GM23338 (cell line): ENCODE data around the gene KLHL17. TPM values are rescaled to one million over a fixed set of nuclear protein-coding genes. Genes with fewer than 3 reads are reported as not detected.
"Not testable (repeated sequence)": the region's sequence is repeated elsewhere in the genome, so short reads cannot be mapped to it uniquely, and the experiment has no call there.

Experiments
- ATAC-seq: fragments of 200-7000 bp; cut with Tn5 transposase; 3 replicates; pipeline ENCODE4 v1.9.1; 2020
- DNase-seq: peaks from one replicate; pipeline ENCODE4 v3.0.0-alpha.2; 2015; ENCODE audit warnings: low spot score
- H2AFZ ChIP-seq: fragments of 200-600 bp; sonication (generic); 2 replicates; pipeline ENCODE4 v1.8.0; 2016; ENCODE audit warnings: antibody characterized with exemption, mild to moderate bottlenecking, moderate library complexity
- H3F3A ChIP-seq: fragments of 200-600 bp; sonication (generic); replicated peaks from 2 replicates; pipeline ENCODE4 v1.8.0; 2017; ENCODE audit warnings: antibody characterized with exemption, mixed run types, low read depth
- H3K27ac ChIP-seq: fragments of 200-600 bp; sonication (generic); 2 replicates; pipeline ENCODE4 v1.6.1; 2016; ENCODE audit warnings: low read depth
- H3K27me3 ChIP-seq: fragments of 200-600 bp; sonication (generic); 2 replicates; pipeline ENCODE4 v1.8.0; 2016; ENCODE audit warnings: mild to moderate bottlenecking, mixed run types, moderate library complexity; ENCODE audit not compliant: insufficient read depth
- H3K36me3 ChIP-seq: fragments of 200-600 bp; sonication (generic); 2 replicates; pipeline ENCODE4 v1.8.0; 2016; ENCODE audit warnings: mild to moderate bottlenecking; ENCODE audit not compliant: insufficient read depth
- H3K4me1 ChIP-seq: fragments of 200-600 bp; sonication (generic); 2 replicates; pipeline ENCODE4 v1.8.0; 2016; ENCODE audit warnings: mild to moderate bottlenecking, moderate library complexity; ENCODE audit not compliant: insufficient read depth
- H3K4me2 ChIP-seq: fragments of 200-600 bp; sonication (generic); 2 replicates; pipeline ENCODE4 v1.7.1; 2017; ENCODE audit warnings: mixed run types
- H3K4me3 ChIP-seq: fragments of 200-600 bp; sonication (generic); 2 replicates; pipeline ENCODE4 v1.6.1; 2016; ENCODE audit warnings: mixed run types
- H3K79me2 ChIP-seq: fragments of 200-600 bp; sonication (generic); replicated peaks from 2 replicates; pipeline ENCODE4 v1.8.0; 2017; ENCODE audit warnings: mild to moderate bottlenecking; ENCODE audit not compliant: insufficient read depth
- H3K9me2 ChIP-seq: fragments of 200-600 bp; sonication (generic); 2 replicates; pipeline ENCODE4 v1.8.0; 2017; ENCODE audit not compliant: insufficient read depth
- H4K20me1 ChIP-seq: fragments of 200-600 bp; sonication (generic); replicated peaks from 2 replicates; pipeline ENCODE4 v1.8.0; 2017; ENCODE audit warnings: mild to moderate bottlenecking; ENCODE audit not compliant: insufficient read depth
- H3K27ac Mint-ChIP-seq: 2 replicates; pipeline ENCODE4 v1.8.0; 2020; ENCODE audit warnings: inconsistent platforms, mild to moderate bottlenecking, moderate library complexity, mixed read lengths
- H3K27me3 Mint-ChIP-seq: 3 replicates; pipeline ENCODE4 v1.8.0; 2022; ENCODE audit warnings: low read depth, mild to moderate bottlenecking, moderate library complexity, mixed read lengths, inconsistent platforms; ENCODE audit not compliant: insufficient read depth, poor library complexity
- H3K36me3 Mint-ChIP-seq: 3 replicates; pipeline ENCODE4 v1.8.0; 2021; ENCODE audit warnings: low read depth, mild to moderate bottlenecking, inconsistent platforms, moderate library complexity, mixed read lengths
- H3K4me1 Mint-ChIP-seq: 3 replicates; pipeline ENCODE4 v1.8.0; 2020; ENCODE audit warnings: mild to moderate bottlenecking, inconsistent platforms, mixed read lengths
- H3K4me3 Mint-ChIP-seq: 3 replicates; pipeline ENCODE4 v1.8.0; 2021; ENCODE audit warnings: moderate library complexity, mild to moderate bottlenecking, inconsistent platforms, mixed read lengths
- H3K9me3 Mint-ChIP-seq: 3 replicates; pipeline ENCODE4 v1.8.0; 2020; ENCODE audit warnings: moderate library complexity, mild to moderate bottlenecking, inconsistent platforms, mixed read lengths
- EZH2phosphoT487 ChIP-seq: fragments of 200-600 bp; sonication (generic); IDR thresholded peaks from one replicate; pipeline ENCODE4 v1.8.1; 2018; ENCODE audit warnings: antibody characterized with exemption; ENCODE audit not compliant: unreplicated experiment
- JUNB ChIP-seq: IDR thresholded peaks from one replicate; pipeline ENCODE4 v1.6.1; 2016; ENCODE audit warnings: antibody characterized with exemption; ENCODE audit not compliant: unreplicated experiment
- REST ChIP-seq: IDR thresholded peaks from one replicate; pipeline ENCODE4 v1.6.1; 2018; ENCODE audit warnings: antibody characterized with exemption; ENCODE audit not compliant: unreplicated experiment
- STAT1 ChIP-seq: IDR thresholded peaks from one replicate; pipeline ENCODE4 v1.6.1; 2016; ENCODE audit warnings: antibody characterized with exemption; ENCODE audit not compliant: unreplicated experiment
- ZNF114 ChIP-seq: fragments of 250-450 bp; sonication (Bioruptor Pico); IDR thresholded peaks from 2 replicates; pipeline ENCODE4 v1.5.0; 2020; ENCODE audit warnings: mild to moderate bottlenecking, moderate library complexity
- polyA plus RNA-seq: library from polyadenylated mRNA; unstranded; fragments of >200 nt; fragmentation: Nextera tagmentation; extraction: Ambion mirVana; gene quantifications from 2 replicates; pipeline ENCODE4 v1.2.1, GENCODE V29; 2016
- total RNA-seq: library from RNA; depleted of rRNA; stranded (reverse); fragments of >200 nt; shearing (Covaris generic); gene quantifications from 2 replicates; pipeline ENCODE4 v1.2.3, GENCODE V29; 2014

Gene KLHL17
- total and polyA plus RNA-seq, 2 experiments from 2014 or later, result 16.5 to 37.1 TPM

GRCh38 chr1:1011396-1011949 lies 51.1 kb downstream of the KLHL17 start:
- TF ChIP-seq JUNB (no peak), EZH2phosphoT487 (no peak), REST (no peak), STAT1 (no peak), ZNF114 (CRISPR knock-in tag) (no peak)
- Histone ChIP-seq H3K9me2 (no peaks in the 10 kb centered on the region), H3F3A (peaks cover 6% of the 10 kb centered on the region), H3K27ac (no peak overlapping the region), H3K36me3 (no peaks in the 10 kb centered on the region), H3K4me2 (no peak overlapping the region), H3K4me1 (peaks cover 20% of the 10 kb centered on the region), H4K20me1 (no peaks in the 10 kb centered on the region; the same call in 1 of the 2 replicates), H3K79me2 (no peaks in the 10 kb centered on the region), H3K27me3 (peaks cover 29% of the 10 kb centered on the region; the same call in 1 of the 2 replicates), H2AFZ (no peak overlapping the region), H3K4me3 (no peak overlapping the region)
- Mint-ChIP-seq H3K9me3 (peaks cover 3% of the 10 kb centered on the region; the same call in 1 of the 3 replicates), H3K27me3 (peaks cover 33% of the 10 kb centered on the region), H3K36me3 (no peaks in the 10 kb centered on the region), H3K4me3 (no peak overlapping the region), H3K27ac (no peak overlapping the region), H3K4me1 (peaks cover 22% of the 10 kb centered on the region; the same call in 2 of the 3 replicates)
- no peak for ATAC-seq
- DNase-seq, result no peak

- H3K4me1 ChIP-seq, result peaks cover 20% of the 10 kb centered on the region
- Mint-ChIP-seq H3K4me1 (peaks cover 23% of the 10 kb centered on the region; the same call in 2 of the 3 replicates), H3K4me3 (peak overlapping the region; percentile 82), H3K27ac (peak overlapping the region; percentile 92), H3K27me3 (peaks cover 36% of the 10 kb centered on the region)
- not testable (repeated sequence) for ATAC-seq, H3K36me3 Mint-ChIP-seq, H3K9me2 ChIP-seq, H3K79me2 ChIP-seq, H3F3A ChIP-seq, H4K20me1 ChIP-seq, H3K9me3 Mint-ChIP-seq, DNase-seq, H3K36me3 ChIP-seq
- peak overlapping the region; percentile 63 for H3K27ac ChIP-seq
- peaks cover 31% of the 10 kb centered on the region; the same call in 1 of the 2 replicates for H3K27me3 ChIP-seq
- peak overlapping the region; percentile 60 for H3K4me2 ChIP-seq
- H3K4me3 ChIP-seq, result peak overlapping the region; percentile 76
- H2AFZ ChIP-seq, result peak overlapping the region; percentile 43
Observed at GRCh38 chr1:1012736-1013104, 52.3 kb downstream of the KLHL17 start.
